ENCODE measurements around the gene SYT3.
"Not testable (repeated sequence)": the region's sequence is repeated elsewhere in the genome, so short reads cannot be mapped to it uniquely, and the experiment has no call there.

Gene SYT3

DNA sequence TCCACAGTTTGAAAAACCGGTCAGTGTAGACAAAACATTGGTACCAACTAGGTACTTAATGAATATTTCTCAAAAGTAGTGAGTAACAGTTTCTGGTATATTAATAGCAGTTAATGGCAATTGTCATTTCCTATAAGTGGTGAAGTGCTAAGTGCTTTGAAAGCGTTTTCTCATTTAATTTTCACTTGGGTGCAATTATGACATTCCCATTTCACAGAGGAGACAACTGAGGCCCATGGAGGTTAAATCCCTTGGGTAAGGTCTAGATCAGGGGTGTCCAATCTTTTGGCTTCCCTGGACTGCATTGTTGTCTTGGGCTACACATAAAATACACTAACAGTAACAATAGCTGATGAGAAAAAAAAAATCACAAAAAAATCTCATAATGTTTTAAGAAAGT lies 687 bp upstream of the SYT3 start:
- no peak for DNase-seq

DNA sequence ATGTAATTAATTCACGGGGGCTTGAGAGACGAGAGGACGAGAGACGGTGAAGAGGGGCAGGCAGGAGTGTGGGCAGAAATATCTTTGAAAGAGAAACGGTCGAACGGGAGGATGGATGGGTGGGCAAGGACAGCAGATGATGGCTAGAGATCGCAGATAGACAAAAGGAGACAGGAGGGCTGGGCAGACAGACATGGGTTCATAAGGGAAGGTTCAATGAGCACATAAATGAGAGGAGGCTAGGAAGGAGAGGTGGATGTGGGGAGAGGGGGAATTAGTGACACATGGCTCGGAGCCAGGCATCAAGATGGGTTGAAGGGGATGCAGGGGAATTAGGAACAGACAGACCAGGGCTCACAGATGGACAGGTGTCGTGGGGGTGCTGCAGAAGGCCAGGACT lies 1.1 kb downstream of the SYT3 start:
- no peak for DNase-seq

DNA sequence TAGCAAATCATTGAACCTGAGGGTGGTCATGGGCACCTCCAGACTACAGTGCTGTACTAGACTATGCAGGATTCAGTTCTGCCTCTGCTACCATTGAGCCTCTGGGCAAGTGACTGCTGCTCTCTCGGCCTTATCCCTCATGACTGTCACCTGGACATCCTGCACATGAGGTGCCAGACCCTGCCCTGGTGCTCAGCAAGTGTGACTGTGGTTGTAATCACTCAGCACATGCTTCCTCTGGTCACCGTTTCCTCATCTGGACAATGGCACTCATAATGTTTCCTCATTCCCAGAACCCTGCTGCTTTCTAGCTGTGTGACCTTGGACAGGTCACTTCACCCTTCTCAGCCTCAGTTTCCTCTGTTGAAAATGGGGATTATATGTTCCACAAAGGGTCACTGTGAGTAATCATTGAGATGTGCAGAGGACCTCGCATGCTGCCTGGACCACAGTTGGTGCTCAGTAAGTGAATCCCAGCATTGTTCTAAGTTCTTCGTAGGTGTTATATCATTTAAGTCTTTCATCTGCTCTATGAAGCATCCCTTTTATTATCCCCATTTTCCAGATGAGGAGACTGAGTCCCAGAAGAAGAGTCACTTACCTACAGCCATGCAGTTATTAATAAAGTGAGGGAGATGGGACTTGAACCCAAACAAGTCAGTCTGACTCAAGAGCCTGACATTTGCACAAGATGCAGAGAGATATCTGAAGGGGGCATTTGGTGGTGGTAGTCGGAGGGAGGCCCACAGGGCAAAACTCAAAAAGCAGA lies 3.2 kb downstream of the SYT3 start:
- DNase-seq: no peak

DNA sequence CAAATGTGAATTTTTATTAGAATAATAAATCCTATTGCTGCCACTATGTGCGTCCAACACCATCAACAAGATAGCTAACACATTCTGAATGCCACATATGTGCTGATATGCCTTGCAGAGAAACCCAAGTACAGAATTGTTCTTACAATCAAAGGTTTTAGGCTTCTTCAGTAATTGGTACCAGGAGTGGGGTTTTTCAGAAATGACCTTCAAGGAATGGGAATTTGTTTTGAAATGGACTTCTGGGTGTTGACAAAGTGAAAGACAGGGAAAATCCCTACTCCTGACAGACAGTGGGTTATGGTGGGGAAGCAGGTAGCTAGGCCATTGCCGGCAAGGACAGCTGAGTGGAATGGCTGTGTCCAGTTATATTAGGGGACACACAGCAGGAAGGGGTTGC lies 5.7 kb downstream of the SYT3 start:
- DNase-seq: no peak

DNA sequence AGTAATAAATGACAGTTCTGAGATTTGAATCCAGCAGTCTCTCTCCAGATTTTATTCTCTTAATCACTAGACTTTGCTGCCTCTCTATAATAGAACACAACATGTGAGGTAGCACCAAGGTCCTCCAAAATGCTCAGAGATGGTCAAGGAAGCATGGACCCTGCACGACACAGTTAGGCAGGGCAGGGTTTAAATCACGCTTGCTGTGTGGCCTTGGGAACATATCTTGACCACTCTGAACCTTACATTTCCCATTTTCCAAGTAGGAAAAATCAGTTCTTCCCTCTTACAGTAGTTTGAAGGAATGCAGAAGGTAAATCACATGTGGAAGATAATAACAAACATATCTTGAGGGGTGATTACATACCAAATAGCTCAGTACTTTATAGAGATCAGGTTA lies 6.3 kb downstream of the SYT3 start:
- DNase-seq: no peak

DNA sequence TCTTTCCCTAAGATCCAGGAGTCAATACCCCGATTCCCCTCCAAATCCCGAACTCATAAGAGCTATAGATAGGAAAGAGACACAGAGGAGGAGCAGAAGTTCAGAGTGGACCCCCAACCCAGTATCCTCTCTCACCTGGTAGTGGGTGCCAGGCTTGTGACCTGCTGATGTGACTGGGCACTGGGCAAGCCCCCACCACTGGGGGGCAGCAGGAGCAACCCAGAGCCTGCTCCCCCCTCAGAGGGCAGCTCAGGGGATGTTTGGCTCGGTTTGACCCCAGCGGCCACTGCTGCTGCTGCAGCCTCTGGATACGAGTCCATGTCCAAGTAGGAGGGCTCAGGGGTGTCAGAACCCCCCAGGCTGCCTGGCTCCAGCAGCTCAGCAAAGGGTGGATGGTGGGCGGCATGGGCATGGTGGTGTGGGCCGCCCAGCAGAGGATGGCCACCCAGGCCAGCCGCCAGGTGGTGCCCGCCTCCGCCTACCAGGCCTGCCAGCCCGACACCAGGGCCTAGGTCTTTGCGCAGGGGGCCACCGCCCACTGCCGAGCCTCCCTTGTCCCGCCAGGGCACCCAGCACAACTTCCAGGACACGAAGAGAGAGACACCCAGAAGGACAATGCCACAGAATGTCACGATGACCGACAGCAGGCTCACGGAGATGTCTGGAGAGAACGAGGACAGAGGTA lies 7.4 kb downstream of the SYT3 start:
- no peak for DNase-seq

DNA sequence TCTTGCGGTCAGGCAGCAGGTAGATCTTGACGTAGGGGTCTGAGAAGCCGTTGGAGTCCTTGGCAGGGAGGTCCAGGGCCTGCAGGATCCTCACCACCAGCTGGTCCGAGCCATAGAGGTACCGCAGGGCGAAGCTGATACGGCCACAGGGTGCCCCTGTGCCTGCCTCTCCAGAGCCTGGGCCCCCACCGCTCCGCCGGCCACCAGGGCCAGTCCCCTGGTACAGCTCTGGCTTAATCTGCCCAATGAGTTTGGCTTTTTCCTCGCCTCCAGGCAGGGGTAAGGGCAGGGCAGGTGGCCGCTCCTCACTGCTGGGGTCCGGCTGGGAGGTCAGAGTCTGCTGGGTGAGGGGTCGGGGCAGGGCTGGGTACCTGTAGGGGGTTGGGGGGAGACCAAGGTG lies 9.9 kb downstream of the SYT3 start:
- no peak for DNase-seq

GRCh38 chr19:50629194-50629593 lies 10.5 kb downstream of the SYT3 start:
- no peak for DNase-seq

GRCh38 chr19:50628551-50628950 lies 11.1 kb downstream of the SYT3 start:
- no peak for DNase-seq

- DNase-seq: no peak
Observed at GRCh38 chr19:50628146-50628545, 11.5 kb downstream of the SYT3 start.

DNA sequence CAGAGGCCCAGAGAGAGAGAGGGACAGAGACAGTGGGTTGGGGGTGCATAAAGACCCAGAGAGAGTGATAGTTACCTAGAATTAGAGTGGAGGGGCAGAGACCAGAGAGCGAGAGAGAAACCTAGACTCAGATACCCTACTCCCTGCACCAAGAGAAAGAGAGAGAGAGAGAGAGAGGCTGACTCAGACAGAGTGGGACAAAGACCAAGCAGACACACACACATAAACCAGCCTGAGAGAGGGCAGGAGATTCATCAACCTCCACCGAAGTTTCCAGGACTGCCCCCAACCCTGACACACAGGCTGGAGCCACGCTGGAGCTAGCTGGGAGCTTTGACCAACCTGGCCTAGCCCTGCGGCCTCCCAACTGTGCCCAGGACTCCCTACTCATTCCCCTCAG lies 12.9 kb downstream of the SYT3 start:
- no peak for DNase-seq

- DNase-seq: no peak
Observed at GRCh38 chr19:50626011-50626410, 13.7 kb downstream of the SYT3 start.

GRCh38 chr19:50624949-50625600 lies 14.6 kb downstream of the SYT3 start:
- no peak for DNase-seq

DNA sequence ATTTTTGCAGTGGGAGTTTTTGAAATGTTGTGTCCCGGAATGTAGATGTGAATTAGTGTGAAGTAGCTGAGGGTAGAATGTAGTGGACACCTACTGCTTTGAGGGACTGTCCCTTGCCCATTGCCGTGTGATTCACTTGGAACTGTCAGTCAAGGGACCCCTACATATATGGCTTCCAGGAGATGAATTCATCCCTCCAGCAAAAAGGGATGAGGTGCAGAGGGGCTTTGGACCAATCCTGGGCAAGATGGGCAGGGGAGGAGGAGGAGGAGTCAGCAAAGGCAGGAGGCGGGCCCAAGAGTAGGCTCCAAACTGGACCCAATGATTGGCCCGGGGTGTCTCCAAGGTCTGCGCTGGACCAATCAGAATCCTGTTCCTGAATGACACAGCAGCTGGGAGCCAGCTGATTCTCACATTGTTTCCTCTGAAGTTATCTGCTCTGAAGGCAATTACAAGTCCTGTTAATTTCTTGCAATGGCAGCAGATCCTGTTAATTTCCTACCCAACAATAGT lies 19.2 kb downstream of the SYT3 start:
- not testable (repeated sequence) for DNase-seq

- not testable (repeated sequence) for DNase-seq
Observed at GRCh38 chr19:50619184-50619583, 20.5 kb downstream of the SYT3 start.

DNA sequence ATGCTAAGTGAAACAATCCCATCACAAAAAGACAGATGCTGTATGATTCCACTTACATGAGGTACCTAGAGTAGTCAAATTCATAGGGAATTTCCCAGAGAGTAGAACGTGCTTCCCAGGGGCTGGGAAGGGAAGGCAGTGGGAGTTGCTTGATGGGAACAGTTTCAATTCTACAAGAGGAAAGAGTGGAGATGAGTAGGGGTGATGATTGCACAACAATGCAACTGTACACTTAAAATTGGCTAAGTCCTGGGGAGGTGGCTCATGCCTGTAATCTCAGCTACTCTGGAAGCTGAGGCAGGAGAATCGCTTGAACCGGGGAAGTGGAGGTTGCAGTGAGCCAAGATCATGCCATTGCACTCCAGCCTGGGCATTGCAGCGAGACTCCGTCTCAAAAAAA lies 21.3 kb downstream of the SYT3 start:
- not testable (repeated sequence) for DNase-seq

GRCh38 chr19:50612504-50613404 lies 26.9 kb downstream of the SYT3 start:
- not testable (repeated sequence) for DNase-seq

DNA sequence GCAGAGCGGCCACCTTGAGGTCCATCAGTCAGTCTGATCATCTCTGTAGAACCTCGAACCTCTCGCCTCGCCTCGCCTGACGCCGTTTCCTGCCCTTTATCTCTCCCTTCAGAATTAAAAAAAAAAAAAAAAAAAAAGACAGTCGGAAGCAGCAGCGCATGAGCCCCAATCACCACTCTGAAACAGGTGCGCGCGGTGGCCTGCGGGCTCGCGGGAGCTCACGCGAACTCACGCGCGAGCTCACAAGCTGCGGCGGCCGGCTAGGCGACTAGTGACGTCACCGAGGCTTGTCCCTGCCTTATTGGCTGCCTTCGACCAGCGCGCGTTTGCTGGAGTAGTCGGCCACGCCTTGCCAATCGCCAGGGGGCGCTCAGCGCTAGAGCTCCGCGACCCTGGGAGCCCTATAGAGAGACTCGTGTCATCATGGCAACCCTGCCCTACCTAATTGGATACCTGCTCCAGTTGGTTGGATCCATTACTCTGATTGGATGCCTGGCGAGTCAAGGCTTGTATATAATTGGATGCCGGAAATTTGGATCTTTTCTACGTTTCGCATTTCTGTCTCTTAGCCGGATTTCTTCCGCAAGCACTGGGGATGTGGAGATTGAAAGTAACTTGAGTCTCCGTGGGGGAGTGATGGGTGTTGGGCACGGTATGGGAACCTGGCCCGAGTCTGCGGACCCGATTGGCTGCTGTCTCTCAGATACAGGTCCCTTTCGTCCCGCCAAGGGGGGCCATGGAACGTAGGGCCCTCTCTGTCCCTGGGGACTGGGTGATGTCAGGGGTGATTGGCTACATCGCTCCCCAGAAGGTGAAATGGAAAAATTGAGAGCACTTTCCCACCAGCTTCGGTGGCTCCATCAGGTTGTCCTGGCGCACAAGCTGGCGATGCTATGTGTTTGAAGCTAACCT lies 31.6 kb downstream of the SYT3 start:
- DNase-seq: peak in 55 of 56 donors; percentile 8 to 99 (median 92)

GRCh38 chr19:50607388-50607787 lies 32.3 kb downstream of the SYT3 start:
- no peak for DNase-seq

Data from amygdala (tissue), 56 donors.